NCI-H82 treated with DMSO at 0.1 percent for 48 hours (cell line): ENCODE measurements around the gene SLC10A7.

Experiments used
- DNase-seq: peaks from one replicate; lab custom pipeline; 2025; ENCODE audit not compliant: unreplicated experiment; lab: John Stamatoyannopoulos, UW

Gene SLC10A7

DNA sequence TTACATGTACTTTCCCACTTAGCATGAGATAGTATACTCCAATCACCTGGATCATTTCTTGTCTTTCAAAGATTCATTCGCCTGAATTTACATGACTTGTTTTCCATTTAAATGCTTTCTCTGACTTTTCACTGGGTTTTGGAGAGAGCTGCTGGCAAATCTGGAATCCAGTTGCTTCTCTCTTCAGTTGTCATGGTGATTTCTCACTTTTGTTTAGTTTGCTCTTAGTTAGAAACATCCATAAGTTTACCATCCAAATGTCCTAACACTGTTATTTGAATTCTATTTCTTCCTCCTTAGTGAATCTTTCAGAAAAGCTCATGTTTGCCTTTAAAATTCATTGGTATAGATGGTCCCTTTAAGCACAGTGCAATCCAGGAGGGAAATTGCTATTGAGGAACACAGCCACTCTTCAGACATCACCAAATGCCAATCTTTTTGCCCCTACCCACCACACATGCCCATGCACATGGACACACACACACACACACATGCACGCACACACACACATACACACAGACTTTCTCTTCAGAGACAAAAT, 255.7 kb downstream of the SLC10A7 start:
- no peak for DNase-seq

DNA sequence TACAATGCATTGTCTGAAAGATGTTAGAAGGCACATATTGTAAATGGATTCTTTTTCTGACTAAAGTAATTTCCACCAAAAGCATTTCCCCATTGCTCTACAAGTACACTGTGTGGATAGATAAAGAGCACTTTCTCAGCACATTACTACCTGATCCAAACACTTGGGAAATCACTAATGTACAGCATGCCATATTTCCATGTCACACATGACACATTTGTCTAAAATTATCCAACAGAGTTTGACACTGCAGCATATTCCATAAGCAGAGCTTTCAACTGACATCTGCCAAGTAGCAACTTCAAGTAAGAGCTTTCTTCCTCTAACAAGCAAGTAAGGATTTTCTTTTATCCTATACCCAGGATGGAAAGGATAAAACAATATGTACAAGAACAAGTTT, 257.9 kb downstream of the SLC10A7 start:
- no peak for DNase-seq

- DNase-seq: no peak
Measured at GRCh38 chr4:146261041-146261440, 260.7 kb downstream of the SLC10A7 start.

DNA sequence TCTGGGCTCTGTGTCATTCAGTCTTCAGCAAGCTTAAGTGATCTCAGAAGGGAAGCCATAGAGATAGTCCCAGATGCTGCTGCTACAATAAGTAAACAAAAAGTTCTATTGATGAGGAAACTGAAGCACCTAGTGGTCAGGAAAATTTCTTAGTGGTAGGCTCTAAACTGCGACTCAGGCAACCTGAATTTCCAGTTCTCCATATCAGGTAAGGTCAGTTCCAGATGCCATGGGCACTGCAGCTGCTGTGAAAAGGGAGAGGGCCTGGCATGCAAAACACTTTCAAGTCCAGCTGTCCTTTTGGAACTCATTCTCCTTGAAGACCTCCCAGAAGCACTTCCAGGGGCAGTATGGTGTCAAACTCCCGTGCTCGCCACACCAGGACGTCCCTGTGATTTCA, 261.2 kb downstream of the SLC10A7 start:
- no peak for DNase-seq

DNA sequence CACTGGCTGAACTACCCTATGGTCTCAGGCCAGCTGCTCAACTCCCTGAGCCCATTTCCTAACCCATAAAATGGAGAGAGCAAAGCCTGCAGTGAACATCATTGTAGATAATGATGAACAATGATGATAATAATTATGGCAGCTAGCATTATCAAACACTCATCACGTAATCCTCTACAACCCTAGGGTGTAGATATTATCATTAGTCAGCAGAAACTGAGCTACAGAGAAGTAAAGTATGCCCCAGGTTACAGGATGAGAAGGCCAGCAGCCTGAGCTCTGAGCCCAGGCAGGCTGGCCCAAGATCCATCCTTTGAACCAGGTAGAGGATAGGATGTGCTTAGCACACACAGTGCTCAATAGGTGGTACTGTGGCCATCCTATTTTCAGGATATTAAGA, 264.2 kb downstream of the SLC10A7 start:
- DNase-seq: no peak

DNA sequence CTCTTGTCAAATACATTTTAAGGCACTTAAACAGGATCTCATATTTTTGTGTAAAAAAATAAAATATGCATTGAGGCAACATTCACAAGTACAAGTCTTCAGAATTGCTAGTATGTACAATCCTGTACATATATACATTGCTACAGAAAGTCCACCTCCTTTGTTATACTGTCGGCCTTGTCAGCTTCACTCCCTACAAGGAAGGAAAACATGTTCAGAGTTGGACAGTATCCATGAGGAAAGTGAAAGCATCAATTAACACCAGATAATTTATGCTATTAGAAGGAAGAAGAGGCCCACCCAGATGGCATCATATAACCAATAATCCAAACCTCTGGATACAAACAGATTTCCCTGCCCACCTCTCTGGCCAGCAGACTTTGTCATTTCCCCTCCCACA, 265.4 kb downstream of the SLC10A7 start:
- no peak for DNase-seq

DNA sequence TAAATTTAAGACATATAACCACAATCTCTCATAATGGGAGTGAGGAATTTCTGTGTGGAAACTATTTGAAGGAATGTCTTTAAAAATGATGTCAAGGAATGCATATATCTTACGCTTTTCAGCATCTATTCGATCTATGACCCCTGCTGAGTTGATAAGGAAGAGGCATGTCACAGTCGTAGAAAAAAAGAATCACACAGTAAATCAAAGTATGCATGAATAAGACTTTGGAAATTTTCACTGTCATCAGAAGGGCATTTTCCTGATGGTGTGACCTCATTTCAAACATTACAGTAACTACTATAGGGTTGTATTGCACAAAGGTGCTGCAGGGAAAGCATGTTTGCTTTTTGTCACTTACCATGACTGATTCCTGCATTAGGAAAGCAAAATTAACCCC, 265.9 kb downstream of the SLC10A7 start:
- DNase-seq: no peak

- DNase-seq: no peak
Measured at GRCh38 chr4:146255463-146255862, 266.3 kb downstream of the SLC10A7 start.

GRCh38 chr4:146252969-146253611, 268.6 kb downstream of the SLC10A7 start:
- DNase-seq: no peak

GRCh38 chr4:146247356-146247755, 274.4 kb downstream of the SLC10A7 start:
- DNase-seq: no peak

DNA sequence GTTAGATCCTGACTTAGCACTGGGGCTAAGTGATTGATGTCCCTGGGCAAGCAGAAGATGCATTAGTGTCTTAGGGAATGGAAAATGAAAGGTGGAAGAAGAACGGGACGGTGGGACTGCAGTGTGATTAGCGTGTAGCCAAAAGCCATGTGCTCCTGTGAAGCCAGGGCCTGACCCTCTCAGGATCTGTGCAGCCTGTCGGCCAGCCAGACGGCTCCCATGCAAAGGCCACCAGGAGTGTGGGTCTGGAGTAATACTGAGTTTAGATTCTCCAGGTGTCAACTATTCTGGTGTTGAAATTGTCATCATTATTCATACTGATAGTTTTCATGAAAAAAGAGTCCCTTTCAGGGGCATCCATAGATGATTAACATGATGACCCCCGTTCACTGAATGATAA, 275.4 kb downstream of the SLC10A7 start:
- DNase-seq: no peak

- no peak for DNase-seq
Measured at GRCh38 chr4:146245850-146246249, 275.9 kb downstream of the SLC10A7 start.

GRCh38 chr4:146245246-146245645, 276.5 kb downstream of the SLC10A7 start:
- no peak for DNase-seq

DNA sequence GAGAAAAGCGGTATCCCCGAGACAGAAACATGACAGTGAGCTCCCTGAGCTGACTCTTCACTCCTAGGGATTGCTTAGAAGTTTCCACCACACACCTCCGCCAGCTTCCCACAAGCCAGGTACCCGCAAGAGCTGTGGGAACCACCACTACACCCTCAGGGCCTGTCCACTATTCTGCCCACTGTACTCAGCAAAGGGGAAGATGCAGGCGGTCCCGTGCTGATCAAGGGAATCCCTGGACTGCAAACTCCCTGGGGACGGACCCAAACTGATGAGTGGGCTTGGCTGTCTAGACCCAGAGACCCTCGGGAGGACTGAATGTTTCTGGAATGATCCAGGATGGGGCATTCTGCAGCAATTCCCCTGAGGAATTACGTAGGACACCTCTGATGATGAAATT, 277.2 kb downstream of the SLC10A7 start:
- DNase-seq: no peak

GRCh38 chr4:146243883-146244277, 277.9 kb downstream of the SLC10A7 start:
- DNase-seq: no peak

GRCh38 chr4:146243141-146243882, 278.4 kb downstream of the SLC10A7 start:
- DNase-seq: no peak

DNA sequence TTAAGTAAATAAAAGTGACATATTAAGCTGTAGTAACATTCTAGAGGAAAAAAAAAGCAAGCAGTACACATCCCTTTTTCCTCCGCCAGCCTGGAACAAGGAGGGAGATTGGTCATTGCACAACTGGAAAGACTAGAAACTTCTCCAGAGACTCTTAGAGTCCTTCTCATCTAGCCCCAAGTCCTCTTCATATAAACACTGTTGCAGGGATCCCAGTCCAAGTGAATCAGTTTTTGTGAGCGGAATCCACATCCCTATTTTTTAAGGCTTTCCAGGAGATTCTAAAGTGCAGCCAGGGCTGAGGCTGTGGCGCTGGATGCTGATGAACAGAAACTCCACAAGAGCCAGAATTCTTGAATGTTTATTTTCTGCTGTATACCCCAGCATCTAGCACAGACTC, 283.6 kb downstream of the SLC10A7 start:
- no peak for DNase-seq

DNA sequence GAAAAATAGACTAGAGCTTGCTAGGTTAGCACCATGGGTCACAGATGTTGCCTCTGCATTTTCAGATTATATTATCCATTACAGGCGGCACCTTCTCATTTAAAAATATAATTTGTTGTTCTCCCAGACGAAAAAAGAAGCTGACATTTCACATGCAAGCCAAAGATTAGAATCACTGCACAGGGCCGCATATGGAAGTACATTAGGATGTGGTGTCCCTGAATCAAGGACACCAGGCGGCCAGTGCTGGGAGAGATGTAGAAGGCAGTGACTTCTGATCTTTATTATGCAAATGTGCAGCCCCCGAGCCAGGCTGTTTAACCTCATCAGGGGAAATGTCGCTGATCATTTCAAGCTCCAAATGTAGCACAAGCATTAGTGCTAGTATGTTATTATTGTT, 284.6 kb downstream of the SLC10A7 start:
- DNase-seq: no peak

GRCh38 chr4:146236216-146236615, 285.5 kb downstream of the SLC10A7 start:
- DNase-seq: no peak

GRCh38 chr4:146235654-146236177, 286.0 kb downstream of the SLC10A7 start:
- no peak for DNase-seq

DNA sequence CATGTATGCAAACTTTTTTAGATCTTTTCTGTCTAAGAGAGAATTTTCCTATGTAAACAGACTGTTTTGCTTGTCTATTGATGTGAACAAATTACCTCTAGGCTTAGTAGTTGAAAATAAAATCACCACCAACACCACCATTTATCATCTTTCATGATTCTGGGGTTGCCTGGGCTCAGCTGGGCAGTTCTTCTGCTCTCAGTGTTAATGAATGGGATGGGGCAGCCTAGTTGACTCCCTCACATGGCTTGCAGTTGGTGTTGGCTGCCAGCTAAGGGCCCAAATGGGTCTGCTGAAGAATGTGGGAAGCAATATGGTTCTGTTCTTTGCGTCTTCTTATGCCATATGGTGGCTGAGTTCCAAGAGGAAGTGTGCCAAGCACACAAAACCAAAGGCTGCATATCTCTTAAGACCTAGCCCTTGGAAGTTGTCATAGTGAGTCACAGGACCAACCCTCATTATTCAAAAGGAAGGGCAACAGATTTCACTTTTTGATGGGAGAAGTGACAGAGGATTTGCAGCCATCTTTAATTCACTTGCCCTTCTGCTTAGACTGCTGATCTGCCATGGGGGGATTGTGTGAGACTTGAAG, 289.5 kb downstream of the SLC10A7 start:
- no peak for DNase-seq

- no peak for DNase-seq
Measured at GRCh38 chr4:146229406-146229805, 292.3 kb downstream of the SLC10A7 start.
